Endothelial cell of umbilical vein (primary cell): ENCODE measurements around the gene KCNIP1.

Experiments used
- POLR2AphosphoS5 ChIP-seq: IDR thresholded peaks from 2 replicates; pipeline ENCODE4 v1.6.1; 2012; ENCODE audit warnings: low read depth, mild to moderate bottlenecking, control low read depth, low read length, moderate library complexity; ENCODE audit not compliant: insufficient read depth
- TF ChIP-seq, protein P1 (sequence below), 2 donors: IDR thresholded peaks; 1 replicate in 1 of 2; 2 replicates in 1 of 2; pipeline ENCODE4 v1.5.1; 2011; ENCODE audit warnings: low read length in 2 of 2, mild to moderate bottlenecking in 2 of 2, moderate library complexity in 2 of 2, control low read depth in 1 of 2, inconsistent platforms in 1 of 2, low read depth in 1 of 2; ENCODE audit not compliant: insufficient read depth in 1 of 2; ENCODE audit errors: extremely low read depth in 1 of 2

DNA sequence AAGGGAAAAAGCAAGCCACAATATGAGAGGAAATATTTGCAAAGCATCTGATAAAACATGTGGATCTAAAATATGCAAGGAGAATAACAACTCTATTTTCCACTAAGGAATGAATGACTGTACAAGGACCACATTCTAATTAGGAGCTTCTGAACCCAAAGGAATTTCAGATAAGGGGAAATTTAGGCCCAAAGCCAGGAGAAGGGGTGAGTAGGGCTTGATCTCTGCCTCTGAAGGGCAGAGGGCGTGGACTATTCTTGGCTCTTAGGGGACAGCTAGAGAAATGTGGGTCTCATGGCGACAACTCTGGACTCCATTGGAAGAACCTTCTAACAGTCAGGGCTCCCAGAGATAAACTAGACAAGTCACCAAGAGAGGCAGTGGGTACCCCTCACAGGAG lies 147.0 kb downstream of the KCNIP1 start:
- TF ChIP-seq, protein P1, sequence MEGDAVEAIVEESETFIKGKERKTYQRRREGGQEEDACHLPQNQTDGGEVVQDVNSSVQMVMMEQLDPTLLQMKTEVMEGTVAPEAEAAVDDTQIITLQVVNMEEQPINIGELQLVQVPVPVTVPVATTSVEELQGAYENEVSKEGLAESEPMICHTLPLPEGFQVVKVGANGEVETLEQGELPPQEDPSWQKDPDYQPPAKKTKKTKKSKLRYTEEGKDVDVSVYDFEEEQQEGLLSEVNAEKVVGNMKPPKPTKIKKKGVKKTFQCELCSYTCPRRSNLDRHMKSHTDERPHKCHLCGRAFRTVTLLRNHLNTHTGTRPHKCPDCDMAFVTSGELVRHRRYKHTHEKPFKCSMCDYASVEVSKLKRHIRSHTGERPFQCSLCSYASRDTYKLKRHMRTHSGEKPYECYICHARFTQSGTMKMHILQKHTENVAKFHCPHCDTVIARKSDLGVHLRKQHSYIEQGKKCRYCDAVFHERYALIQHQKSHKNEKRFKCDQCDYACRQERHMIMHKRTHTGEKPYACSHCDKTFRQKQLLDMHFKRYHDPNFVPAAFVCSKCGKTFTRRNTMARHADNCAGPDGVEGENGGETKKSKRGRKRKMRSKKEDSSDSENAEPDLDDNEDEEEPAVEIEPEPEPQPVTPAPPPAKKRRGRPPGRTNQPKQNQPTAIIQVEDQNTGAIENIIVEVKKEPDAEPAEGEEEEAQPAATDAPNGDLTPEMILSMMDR (IDR thresholded peaks at IDR 0.05; ENCODE audit: extremely low read depth in 1 of 2, insufficient read depth in 1 of 2, low read depth in 1 of 2, low read length in 2 of 2) = no peak
- TF ChIP-seq POLR2AphosphoS5 = no peak
